GM18505 (cell line): ENCODE measurements around the gene SESN1.

Experiments used
- ATAC-seq: cut with Tn5 transposase; IDR thresholded peaks from one replicate; pipeline ENCODE4 v1.9.1; 2021; ENCODE audit not compliant: unreplicated experiment
- POLR2A ChIP-seq: IDR thresholded peaks from 4 replicates; pipeline ENCODE4 v1.6.1; 2011; ENCODE audit warnings: borderline replicate concordance; ENCODE audit not compliant: insufficient read depth, insufficient read length; ENCODE audit errors: extremely low read depth

Gene SESN1

DNA sequence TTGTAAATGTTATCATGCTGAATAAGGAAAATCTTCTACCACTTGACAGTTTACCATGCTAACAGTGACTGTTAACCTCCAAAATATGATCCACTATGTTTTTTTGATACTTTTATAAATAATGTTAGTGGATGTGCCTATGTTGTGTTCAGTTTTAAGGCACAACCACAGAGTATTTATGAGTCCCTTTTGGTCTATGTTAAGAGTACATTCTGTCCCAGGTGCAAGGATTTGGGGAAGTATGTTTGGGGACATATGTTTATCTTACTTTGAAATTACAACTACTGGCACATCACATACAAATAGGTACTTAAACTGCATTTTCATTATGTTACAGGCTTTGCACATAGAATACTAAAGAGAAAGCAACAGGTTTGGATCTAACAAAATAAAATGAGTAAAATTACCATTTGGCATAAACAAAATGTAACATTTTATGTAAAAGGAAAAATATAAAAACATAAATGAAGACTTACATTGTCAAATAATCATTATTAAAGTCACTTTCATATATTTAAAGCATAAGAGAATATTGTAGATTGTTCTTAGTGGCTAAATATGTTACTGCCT lies 71.2 kb downstream of the SESN1 start:
- TF ChIP-seq POLR2A, result no peak
- no peak for ATAC-seq

DNA sequence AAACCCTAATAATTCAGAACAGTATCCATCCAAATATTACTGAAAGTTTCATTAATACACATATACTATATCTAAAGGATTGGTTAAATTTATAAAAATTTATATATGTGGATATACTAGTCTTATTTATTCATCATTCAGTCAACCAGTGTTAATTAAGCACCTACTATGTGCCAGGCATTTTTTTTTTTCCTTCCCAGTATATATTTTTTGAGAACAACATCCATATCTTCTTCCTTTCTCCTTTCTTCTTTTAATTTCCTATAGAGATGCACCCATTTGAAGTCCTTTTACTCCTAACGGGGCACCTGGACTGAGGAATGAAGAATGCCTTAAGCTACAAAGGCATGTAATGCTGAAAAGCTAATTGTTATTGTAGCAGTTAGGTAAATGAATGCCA lies 72.8 kb downstream of the SESN1 start:
- no peak for ATAC-seq
- TF ChIP-seq POLR2A, result no peak

DNA sequence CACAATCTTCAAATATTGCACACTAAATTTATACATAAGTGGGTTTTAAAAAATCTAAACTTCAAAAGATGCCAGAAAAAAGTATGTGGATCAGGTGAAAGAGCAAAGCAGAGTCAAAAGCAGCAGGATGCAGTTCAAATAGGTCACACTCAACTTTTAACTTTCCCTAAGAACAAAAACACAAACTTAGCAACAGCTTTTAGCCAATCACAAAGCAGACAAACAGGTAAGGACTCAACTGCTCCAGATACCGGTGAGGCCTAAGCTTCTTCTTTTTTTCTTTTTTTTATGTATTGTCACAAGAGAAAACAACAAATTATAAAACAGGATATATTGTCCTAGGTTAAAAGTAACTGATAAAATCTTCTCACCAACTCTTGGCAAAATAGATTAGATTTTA lies 74.7 kb downstream of the SESN1 start:
- TF ChIP-seq POLR2A, result no peak
- no peak for ATAC-seq

DNA sequence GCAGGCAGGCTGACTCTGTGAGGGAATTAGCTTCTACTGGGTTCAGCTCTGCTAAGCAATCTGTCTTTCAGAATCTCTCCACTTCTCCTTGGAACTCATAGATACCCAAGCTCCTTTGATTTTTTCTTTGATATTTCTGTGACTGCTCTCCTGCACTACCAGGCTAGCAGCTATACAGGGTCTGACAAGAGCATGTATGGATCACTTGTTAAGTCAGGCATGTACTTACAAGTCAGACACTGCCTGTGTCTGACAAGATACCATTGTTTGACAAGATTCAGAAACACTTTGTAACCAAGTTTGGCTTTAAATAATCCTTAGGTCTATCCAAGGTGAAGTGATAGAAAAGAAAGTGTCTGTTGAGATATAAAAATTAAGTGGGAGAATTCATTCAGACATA lies 79.5 kb downstream of the SESN1 start:
- no peak for TF ChIP-seq POLR2A
- ATAC-seq, result no peak

DNA sequence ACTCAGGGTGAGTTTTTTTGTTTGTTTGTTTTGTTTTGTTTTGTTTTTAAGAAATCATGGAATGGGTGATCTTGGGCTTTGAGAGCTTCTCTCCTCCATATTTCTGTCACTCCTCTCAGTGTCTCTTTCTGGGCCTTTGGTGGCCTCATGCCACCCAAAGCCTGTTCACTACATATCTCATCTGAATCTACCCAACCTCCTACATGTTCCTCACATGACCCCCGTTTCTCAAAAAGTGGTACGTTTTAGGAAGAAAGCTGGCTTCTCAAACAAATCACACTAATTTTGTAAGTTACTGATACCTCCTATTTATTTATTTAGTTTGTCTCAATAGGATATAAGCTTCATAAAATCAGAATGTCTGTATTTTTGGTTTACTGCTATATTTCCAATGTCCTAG lies 80.0 kb downstream of the SESN1 start:
- no peak for ATAC-seq

DNA sequence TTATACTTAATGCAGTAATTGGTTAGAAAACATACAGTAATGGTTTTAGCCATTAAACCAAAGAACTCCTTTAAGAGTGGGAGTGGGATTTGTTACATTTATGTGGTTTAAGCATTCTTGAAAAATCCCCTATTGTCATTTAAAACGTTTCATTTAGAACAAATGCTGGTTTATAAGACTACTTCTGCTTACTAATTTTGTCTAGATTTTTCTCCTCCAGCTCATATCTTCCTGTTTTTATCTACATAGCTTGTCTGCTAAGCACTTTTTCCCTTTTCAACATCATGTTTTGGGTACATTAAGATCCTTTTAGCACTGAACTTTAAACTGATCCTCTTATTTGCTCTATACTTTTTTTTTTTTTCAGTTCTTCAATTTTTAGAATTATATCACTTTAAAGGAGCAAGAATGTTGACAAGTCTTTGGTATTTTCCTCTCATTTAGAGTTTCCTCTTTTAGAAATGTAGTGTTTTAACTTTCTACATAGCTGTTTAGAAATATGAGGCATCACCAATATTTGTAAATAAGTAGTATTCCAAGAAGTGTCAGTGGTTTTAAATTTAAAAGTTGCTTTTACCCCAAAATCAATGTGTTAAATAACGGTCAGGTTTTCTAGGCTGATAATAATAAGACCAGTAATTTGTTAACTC lies 80.9 kb downstream of the SESN1 start:
- no peak for TF ChIP-seq POLR2A
- ATAC-seq, result no peak

More for the DNA sequence above, 80.0 kb downstream of the SESN1 start:
- TF ChIP-seq POLR2A, result no peak

DNA sequence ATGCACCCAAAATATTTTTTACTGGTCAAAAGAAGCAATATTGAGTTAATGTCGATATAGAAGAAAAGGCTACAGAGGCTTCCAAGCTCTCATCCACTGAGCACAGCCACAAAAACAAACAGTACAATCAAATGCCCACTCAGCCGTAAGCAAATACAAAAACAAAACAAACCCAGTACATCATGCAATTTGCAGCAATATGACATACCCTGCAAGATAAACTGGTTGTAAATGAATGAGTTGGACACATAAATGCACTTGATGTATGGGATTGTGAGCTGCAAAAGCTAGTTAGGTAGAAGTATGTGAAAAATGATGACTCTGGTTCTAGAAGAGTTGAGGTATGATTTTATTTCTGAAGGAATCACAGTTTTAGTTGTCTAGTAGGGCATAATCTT lies 83.9 kb downstream of the SESN1 start:
- no peak for ATAC-seq

DNA sequence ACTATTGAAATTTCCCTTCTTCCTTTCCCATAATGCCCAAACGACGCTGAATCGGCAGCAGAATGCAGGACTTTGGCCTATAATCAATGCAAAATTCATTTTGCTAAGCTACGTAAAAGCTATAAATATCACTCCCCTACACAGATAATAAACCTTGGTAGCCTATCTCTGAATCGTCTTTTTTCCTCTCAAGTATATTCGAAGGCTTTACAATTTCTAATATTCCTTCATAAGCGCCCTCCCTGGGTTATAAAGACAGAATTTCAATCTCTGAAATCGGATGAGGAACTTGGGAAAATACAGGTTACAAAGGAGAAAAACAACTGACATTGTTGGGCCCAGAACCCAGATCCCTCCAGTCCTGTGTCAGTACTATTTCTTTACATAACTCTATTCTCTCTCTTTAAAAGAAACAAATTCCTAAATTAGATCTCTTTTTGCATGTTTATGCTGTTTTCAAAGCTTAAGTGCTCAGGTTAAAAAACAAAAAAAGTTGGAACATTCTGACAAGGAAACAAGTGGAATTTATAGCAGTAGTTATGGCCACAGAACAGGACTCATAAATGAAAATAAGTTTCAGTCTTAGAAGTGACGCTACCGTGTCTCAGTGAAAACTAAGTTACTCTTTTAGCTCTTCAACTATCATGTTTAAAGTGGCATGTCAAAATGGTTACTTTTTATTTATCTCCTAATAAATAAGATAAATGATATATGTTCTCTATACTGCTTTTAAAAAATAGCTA lies 84.5 kb downstream of the SESN1 start:
- no peak for ATAC-seq
- no peak for TF ChIP-seq POLR2A

More for the DNA sequence above, 83.9 kb downstream of the SESN1 start:
- no peak for TF ChIP-seq POLR2A

DNA sequence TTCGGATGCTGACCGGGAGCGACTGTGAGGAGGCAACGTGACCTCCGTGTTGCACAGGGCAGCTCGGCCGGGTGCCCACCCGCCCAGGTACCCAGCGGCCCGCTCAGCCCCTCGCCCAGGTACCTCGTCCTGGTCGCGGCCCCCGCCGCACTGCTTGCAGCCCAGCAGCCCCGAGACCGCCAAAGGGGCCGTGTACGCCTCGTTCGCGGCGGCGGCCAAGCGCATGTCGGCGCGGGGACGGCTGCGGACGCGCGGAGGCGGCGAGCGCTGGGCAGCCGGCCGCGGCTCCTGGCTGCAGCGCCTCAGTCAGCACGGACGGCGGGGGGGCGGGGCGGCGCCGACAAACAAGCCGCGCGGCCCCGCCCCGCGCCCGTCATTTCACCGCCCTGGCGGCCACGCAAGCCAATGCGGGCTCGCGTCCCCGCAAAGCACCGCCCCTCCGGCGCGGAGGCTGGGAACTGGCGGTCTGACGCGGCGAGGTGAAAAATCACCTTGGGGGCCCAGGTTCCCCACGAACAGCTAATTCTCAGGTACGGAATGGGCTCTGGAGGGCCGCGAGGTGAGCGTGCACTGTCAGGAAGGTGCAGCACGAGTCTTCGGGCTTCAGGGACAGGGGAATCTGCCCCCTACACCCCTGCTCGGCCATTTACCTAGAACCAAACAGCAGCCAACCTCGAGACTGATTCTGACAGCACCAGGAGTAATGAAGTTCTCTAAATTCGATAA lies 85.2 kb downstream of the SESN1 start:
- peak; percentile 92 for ATAC-seq
- TF ChIP-seq POLR2A, result no peak

DNA sequence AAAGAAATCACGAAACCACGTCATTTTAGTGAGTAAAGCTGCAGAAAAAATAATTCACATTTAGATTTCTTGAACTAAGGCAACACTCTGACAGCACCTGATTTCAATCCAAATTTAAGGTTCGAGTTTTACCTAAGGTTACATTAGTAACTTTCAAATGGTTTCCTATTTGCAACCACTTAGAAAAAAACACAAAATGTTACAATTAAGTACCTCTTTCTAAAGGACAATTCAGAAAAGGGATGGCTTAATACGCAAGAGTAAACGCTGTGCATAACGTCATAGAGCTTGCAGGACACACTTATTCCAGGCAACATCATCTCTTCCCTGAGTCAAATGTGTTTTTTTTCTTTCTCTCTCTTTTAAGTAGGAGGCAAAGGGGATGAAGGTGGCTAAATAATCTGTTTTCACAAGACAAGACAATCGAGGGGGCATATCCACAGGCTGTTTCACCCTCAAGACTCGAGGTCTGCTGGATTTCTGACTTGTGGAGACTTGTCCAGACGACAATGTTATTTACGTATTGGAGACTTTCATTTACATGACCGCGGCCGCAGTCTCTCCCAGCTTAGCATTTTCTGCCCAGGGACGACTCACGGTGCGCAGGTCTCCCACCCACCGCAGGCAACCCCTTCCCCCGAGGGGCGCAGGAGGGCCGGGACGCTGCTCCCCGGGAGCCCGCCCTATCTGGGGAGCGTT lies 86.0 kb downstream of the SESN1 start:
- peak; percentile 27 for ATAC-seq
- no peak for TF ChIP-seq POLR2A

DNA sequence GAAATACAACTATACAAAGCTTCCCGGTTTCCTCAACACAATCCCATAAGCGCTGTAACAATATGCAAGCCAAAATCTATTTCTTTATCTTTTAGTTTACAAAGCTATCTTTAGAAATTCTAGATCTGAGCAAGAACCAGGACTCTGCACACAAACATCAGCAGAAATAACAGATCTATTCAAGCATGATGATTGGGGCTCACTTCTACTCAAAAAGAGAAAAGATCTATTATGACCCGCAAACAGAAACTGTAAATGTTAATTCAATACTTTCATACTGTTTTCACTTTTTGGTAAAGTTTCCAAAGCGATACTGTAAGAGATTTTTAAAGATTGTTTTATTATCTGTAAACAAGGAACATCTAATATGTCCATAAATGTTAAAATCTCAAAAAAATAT lies 86.6 kb downstream of the SESN1 start:
- no peak for TF ChIP-seq POLR2A
- ATAC-seq, result no peak

DNA sequence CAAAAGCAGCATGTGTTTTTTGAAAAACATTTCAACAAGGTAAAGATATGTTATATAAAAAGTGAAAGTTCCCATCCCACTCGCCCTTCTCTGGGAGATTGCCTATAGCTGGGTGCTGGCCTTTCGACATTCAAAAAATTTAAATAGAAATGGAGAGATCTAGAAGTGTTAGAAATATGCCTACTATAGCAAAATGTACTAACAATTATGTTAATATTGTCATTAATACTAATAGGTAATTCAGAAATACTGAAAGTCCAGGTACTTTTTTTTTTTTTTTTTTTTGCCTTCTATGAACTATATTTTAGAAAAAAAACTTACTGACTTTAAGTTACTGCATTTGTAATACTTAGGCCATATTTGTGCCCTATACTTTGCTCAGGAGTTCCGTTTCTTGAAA lies 87.1 kb downstream of the SESN1 start:
- ATAC-seq, result no peak

DNA sequence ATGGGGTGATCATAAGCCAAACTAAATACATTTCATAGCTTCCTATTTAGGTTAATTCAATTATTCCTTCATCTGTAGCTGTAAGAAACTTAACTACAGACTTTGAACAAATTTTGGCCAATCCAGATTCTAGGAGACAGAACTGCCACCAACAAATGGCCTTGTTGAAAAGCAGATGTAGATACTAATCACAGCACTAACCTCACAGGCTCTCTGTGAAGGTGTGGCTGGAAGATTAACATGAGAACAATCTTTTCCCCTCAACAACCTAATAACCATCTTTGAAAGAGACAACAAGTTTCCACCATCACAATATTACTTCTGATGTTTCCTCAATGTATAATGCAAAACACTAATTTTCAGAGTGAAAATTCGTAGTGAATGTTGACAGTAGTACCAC lies 87.8 kb downstream of the SESN1 start:
- ATAC-seq, result no peak
- TF ChIP-seq POLR2A, result no peak

More for the DNA sequence above, 87.1 kb downstream of the SESN1 start:
- no peak for TF ChIP-seq POLR2A
